Skin of body (tissue), 2 donors: Measurements from ENCODE around the gene ZNF432. TPM values are rescaled to one million over a fixed set of nuclear protein-coding genes. Genes with fewer than 3 reads are reported as not detected.
"Not testable (repeated sequence)": the region's sequence is repeated elsewhere in the genome, so short reads cannot be mapped to it uniquely, and the experiment has no call there.

Experiments
- DNase-seq: peaks from one replicate; lab custom pipeline; 2025; lab: John Stamatoyannopoulos, UW
- total RNA-seq: library from RNA; depleted of rRNA; stranded (reverse); fragments of >200 nt; gene quantifications from one replicate; pipeline ENCODE4 v1.2.3, GENCODE V29; 2014

ZNF432 gene
- total RNA-seq, result 15.5 TPM

DNA sequence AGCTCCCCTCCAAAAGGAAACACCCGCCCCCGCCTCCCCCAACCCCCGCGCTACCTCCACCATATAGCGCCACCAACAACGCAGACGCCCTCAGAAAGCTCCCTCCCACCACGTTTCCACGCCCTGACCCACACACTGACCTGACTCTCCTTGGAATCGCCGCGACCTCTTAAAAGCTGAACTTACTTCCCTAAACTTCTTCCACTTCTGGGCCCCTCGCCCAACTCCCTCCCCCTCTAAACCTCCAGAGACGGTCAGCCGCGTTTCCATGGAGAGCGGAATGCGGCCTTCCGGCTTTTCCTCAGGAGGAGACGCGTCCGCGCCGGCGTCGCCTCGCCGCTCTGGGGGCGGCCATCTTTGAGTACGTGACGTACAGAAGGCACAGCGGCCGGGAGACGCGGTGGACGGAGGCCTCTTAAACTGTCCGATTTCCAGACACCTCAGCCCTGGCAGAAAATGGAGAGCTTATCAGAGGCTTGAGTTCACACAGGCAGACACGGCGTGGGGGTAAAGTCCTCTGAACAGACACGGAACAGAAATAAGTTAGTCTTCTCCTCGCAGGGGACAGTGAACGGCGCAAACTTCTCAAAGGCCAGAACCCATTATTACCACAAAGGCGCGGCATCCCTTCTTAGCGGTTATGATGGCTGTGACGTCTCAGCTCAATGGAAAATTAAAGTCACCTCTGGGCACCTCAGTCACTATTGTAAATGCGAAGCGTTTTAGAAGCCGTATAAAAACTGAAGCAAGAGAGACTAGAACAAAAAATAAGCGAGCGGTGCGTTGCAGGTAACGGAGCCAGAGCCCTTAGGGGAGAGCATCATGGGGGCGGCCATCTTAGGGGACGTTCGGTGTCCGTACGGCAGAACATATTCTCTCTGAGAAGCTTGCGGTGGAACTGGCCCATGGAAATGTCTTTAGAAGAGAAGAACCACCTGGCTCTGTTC lies at the start of gene ZNF432:
ZNF432 (minus strand) TSS at position 284 of the 947 bp plus-strand sequence. CDS start 1,970 bp downstream, outside the sequence.
- DNase-seq, result peak; percentile 94

DNA sequence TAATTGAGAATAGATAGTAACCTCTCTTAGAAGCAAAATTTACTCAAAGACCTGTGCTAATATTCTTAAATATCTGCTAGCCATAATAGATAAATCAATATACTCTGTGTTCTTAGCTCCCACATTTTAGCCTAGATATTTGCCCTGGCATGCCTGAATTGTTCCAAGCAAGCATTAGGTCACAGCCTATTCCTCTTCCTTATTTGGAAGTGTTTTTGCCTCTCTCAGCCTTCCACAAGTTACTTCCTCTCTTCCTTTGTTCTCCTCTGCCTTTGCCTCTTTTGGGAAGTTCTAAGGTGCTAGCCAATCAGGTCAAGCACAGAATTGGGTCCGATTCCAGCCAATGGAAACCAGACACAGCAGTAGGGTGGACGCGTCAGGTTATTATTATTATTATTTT lies 47.8 kb upstream of the ZNF432 start:
- DNase-seq, result not testable (repeated sequence)

GRCh38 chr19:52095172-52096014 lies 46.8 kb upstream of the ZNF432 start, which contains the start of gene ZNF841:
Gene ZNF841, minus strand, starts transcription at chr19:52095765. Its CDS starts 10,964 bp downstream, at chr19:52084801.
- DNase-seq, result peak; percentile 88

DNA sequence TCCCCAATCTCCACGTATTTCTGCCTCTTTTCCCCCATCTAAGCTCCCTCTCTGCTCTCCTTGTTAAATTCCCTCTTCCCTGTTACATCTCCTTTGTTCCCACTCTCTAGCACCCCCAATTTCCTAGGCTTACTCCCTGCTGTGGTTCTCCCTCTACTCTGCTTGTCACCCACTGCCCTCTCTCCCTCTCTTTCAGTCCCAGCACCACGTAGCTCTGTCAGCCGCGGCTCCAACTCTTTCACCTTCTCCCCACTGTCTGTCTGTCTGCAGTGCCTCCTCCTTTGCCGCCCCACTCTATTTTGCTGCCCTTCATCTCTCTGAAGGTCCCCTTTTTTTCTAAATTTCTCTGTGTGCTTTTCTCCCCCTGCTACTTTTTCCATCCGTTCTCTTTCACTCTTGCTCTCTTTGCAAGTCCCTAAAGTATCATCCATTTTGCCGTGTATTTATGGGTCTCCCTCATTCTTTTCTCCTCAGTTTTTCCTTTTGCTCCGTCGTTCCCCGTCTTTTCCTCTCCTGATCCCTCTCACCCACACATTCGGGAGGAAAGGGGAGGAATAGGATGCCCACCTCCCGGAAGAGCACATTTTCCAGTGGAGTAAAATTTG lies 46.0 kb upstream of the ZNF432 start:
- no peak for DNase-seq

GRCh38 chr19:52086481-52086880 lies 37.8 kb upstream of the ZNF432 start:
- DNase-seq, result no peak

DNA sequence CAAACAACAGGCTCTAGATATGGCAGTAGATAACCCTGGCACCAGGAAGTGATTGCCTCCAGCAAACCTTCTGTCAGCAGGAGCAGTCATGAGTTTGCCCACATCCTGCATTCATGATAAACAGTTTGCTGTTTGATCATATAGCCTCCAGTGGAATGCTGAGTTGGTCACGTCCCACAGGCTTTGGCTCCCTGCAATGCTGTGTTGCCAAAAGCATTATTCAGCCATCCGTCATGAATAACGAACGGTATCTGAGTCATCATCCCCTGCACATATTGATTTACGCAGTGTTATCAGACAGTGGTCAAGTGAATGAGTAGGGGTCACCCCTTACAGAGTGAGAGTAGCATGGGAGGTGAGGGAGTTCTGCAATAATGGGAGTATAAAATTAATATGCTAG lies 21.9 kb upstream of the ZNF432 start:
- no peak for DNase-seq

DNA sequence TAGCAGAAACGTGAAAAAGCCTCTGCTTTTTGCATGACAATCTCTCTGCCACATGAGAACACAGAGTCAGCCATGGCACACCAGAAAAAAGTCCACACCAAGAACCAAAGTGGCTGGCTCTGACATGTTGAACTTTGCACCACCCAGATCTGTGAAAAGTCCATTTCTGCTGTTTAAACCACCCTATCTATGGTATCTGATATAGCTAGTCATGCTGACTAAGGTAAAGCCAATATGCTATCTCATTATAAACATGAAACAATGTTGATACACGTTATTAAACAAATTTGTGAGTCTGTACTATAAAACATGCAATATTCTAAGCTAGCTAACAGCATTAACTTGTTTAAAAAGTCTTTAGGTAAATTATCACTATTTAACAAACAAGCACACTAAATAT lies 21.0 kb upstream of the ZNF432 start:
- DNase-seq, result no peak

DNA sequence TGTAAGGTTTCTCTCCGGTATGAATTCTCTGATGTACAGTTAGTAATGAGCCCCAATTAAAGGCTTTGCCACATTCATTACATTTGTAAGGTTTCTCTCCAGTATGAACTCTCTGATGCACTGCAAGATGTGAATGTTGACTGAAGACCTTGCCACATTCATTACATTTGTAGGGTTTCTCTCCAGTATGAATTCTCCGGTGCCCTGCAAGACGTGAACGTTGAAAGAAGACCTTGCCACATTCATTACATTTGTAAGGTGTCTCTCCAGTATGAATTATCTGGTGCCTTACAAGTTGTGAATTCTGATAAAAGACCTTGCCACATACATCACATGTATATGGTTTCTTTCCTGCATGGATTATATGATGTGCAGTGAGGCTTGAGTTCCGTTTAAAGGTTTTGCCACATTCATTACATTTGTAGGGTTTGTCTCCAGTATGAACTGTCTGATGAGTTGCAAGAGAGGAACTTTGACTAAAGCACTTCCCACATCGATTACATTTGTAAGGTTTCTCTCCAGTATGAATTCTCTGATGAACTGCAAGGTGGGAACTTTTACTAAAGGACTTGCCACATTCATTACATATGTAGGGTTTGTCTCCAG lies 17.7 kb upstream of the ZNF432 start:
- no peak for DNase-seq

DNA sequence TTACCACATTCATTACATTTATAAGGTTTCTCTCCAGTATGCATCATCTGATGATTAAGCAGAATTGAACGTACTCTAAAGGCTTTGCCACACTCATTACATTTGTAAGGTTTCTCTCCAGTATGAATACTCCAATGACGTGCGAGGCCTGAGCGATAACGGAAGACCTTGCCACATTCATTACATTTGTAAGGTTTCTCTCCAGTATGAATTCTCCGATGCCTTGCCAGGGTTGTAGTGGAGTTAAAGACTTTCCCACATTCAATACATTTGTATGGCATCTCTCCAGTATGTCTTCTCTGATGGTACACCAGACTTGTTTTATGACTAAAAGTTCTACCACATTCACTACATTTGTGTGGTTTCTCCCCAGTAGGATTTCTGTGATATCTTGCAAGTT lies 16.8 kb upstream of the ZNF432 start:
- no peak for DNase-seq

DNA sequence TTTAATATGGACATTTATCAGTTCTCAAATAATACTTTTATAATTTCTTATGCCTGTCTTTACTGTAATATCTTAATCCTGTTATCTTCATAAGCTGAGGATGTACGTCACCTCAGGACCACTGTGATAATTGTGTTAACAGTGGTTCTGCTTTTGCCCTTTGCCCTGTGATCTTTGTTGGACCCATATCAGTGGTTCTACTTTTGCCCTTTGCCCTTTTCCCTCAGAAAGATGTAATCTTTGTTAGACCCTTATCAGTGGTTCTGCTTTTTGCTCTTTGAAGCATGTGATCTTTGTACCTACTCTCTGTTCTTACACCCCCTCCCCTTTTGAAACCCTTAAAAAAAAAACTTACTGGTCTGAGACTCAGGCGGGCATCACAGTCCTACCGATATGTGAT lies 7.8 kb upstream of the ZNF432 start:
- not testable (repeated sequence) for DNase-seq

- not testable (repeated sequence) for DNase-seq
Observed at GRCh38 chr19:52051736-52052135, 3.1 kb upstream of the ZNF432 start.

GRCh38 chr19:52039169-52039568 lies 9.5 kb downstream of the ZNF432 start:
- DNase-seq, result no peak

DNA sequence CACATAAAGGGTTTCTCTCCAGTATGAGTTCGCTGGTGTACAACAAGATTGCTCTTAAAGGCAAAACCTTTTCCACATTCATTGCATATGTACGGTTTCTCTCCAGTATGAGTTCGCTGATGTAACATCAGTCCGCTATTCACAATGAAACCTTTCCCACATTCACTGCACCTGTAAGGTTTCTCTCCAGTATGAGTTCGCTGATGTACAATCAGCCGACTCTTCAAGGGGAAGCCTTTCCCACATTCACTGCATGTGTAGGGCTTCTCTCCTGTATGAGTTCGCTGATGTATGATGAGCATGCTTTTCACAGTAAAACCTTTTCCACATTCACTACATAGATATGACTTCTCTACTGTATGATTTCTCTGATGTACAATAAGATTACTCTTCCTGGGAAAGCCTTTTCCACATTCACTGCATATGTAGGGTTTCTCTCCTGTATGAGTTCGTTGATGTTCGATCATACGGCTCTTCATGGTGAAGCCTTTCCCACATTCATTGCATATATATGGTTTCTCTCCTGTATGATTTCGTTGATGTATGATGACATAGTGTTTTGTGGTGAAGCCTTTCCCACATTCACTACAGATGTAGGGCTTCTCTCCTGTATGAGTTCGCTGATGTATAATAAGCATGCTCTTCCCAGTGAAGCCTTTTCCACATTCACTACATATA lies 14.4 kb downstream of the ZNF432 start:
- DNase-seq, result no peak

GRCh38 chr19:52028780-52029123 lies 19.9 kb downstream of the ZNF432 start:
- DNase-seq, result no peak

GRCh38 chr19:52028027-52028779 lies 20.4 kb downstream of the ZNF432 start, which contains the start of gene ZNF614:
Gene ZNF614, minus strand, starts transcription at chr19:52028379. Its CDS starts 2,634 bp downstream, at chr19:52025745.
- DNase-seq, result peak; percentile 83

DNA sequence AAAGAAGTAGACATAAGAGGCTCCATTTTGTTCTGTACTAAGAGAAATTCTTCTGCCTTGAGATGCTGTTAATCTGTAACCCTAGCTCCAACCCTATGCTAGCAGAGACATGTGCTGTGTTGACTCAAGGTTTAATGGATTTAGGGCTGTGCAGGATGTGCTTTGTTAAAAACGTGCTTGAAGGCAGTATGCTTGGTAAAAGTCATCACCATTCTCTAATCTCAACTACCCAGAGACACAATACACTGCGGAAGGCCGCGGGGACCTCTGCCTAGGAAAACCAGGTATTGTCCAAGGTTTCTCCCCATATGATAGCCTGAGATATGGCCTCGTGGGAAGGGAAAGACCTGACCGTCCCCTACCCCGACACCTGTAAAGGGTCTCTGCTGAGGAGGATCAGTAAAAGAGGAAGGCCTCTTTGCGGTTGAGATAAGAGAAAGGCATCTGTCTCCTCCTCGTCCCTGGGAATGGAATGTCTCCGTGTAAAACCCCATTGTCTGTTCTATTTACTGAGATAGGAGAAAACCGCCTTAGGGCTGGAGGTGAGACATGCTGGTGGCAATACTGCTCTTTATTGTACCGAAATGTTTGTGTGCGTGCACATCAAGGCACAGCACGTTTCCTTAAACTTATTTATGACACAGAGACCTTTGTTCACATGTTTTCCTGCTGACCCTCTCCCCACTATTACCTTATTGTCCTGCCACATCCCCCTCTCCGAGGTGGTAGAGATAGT lies 22.2 kb downstream of the ZNF432 start:
- not testable (repeated sequence) for DNase-seq

DNA sequence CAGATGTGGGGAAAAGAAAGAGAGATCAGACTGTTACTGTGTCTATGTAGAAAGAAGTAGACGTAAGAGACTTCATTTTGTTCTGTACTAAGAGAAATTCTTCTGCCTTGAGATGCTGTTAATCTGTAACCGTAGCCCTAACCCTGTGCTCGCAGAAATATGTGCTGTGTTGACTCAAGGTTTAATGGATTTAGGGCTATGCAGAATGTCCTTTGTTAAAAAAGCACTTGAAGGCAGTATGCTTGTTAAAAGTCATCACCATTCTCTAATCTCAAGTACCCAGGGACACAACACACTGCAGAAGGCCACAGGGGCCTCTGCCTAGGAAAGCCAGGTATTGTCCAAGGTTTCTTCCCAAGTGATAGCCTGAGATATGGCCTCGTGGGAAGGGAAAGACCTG lies 24.2 kb downstream of the ZNF432 start:
- not testable (repeated sequence) for DNase-seq

- DNase-seq, result no peak
Observed at GRCh38 chr19:52022193-52022592, 26.4 kb downstream of the ZNF432 start.

DNA sequence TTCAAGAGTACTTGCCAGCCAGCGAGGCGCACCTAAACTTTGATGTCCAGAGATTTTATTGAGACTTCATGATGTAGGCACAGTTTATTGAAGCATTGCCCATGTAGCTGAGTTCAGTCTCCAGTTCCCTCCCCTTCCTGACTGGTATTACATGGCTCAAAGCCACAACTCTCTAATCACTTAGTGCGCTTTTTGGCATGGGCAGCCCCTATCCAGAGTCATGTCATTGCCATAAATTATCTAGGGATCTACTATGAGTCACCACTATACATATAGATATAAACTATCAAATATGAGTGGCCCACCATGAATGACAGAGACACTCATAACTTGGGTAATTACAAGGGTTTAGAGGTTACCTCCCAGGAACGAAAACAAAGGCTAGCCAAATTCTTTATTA lies 28.1 kb downstream of the ZNF432 start:
- DNase-seq, result no peak
